GM12878 (cell line): ENCODE data around the gene NOL12. TPM values are rescaled to one million over a fixed set of nuclear protein-coding genes. Genes with fewer than 3 reads are reported as not detected.

ENCODE experiments used
- ATAC-seq: fragments of 200-7000 bp; cut with Tn5 transposase; 3 replicates; pipeline ENCODE4 v1.9.1; 2020; ENCODE audit warnings: mild to moderate bottlenecking, moderate library complexity
- BruUV-seq: library from RNA; stranded (reverse); fragments of 400-500 nt; replicated peaks from 2 replicates; lab custom pipeline; 2021; lab: Mats Ljungman, UMichigan
- CTCF ChIA-PET: fragments of 300-600 bp; sonication (Branson Sonifier 250); formaldehyde crosslinking; extraction: SDS; loops from one replicate; lab custom pipeline; 2021; ENCODE audit warnings: inconsistent platforms; lab: Yijun Ruan, JAX
- POLR2A ChIA-PET: fragments of 350-600 bp; formaldehyde crosslinking; extraction: SDS; loops from one replicate; lab custom pipeline; 2021; ENCODE audit warnings: inconsistent platforms; lab: Charles Lee
- RAD21 ChIA-PET: fragments of 300-600 bp; sonication (Branson Sonifier 250); formaldehyde crosslinking; loops from one replicate; lab custom pipeline; 2023; ENCODE audit warnings: antibody characterized with exemption; ENCODE audit not compliant: unreplicated experiment; lab: Charles Lee
- SMC1A ChIA-PET: fragments of 300-600 bp; sonication (Branson Sonifier 250); formaldehyde crosslinking; loops from one replicate; lab custom pipeline; 2023; ENCODE audit not compliant: unreplicated experiment, uncharacterized antibody; lab: Charles Lee
- DNase-seq: peaks from one replicate; pipeline ENCODE4 v3.0.0-alpha.2; 2011; ENCODE audit warnings: low read depth, low spot score
- FAIRE-seq: peaks from 3 replicates; lab custom pipeline; 2011; peaks lifted over from hg19 to GRCh38; lab: Jason Lieb, UNC
- H2AFZ ChIP-seq: 2 replicates; pipeline ENCODE4 v1.6.0; 2011; ENCODE audit warnings: low read depth, low read length, control low read depth; ENCODE audit not compliant: control insufficient read depth
- H3K27ac ChIP-seq: 2 replicates; pipeline ENCODE4 v1.5.1; 2011; ENCODE audit warnings: control low read depth; ENCODE audit not compliant: control insufficient read depth, insufficient read depth
- H3K27me3 ChIP-seq, 2 experiments: replicated peaks in 1 of 2; 2 replicates each; pipeline versions ENCODE4 v1.6.0 to v1.6.1; 2011; ENCODE audit warnings: low read length in 1 of 2; ENCODE audit not compliant: control insufficient read depth in 2 of 2, insufficient read depth in 2 of 2
- H3K36me3 ChIP-seq, 2 experiments: 2 replicates each; pipeline ENCODE4 v1.5.1; 2011; ENCODE audit warnings: low read length in 1 of 2; ENCODE audit not compliant: control insufficient read depth in 2 of 2, insufficient read depth in 2 of 2
- H3K4me1 ChIP-seq: 2 replicates; pipeline ENCODE4 v1.6.1; 2011; ENCODE audit warnings: mild to moderate bottlenecking, low read length, moderate library complexity, mixed read lengths; ENCODE audit not compliant: control insufficient read depth, insufficient read depth
- H3K4me2 ChIP-seq: 2 replicates; pipeline ENCODE4 v1.6.0; 2011; ENCODE audit warnings: control low read depth; ENCODE audit not compliant: control insufficient read depth, insufficient read depth
- H3K4me3 ChIP-seq: fragments of 200-600 bp; sonication (generic); 2 replicates; pipeline ENCODE4 v1.5.1; 2016
- H3K79me2 ChIP-seq: 2 replicates; pipeline ENCODE4 v1.6.0; 2011; ENCODE audit warnings: low read length; ENCODE audit not compliant: control insufficient read depth, insufficient read depth
- H3K9ac ChIP-seq: 2 replicates; pipeline ENCODE4 v1.8.0; 2011; ENCODE audit warnings: low read length, control low read depth, mixed read lengths; ENCODE audit not compliant: control insufficient read depth, insufficient read depth
- H3K9me3 ChIP-seq: replicated peaks from 3 replicates; pipeline ENCODE4 v1.5.1; 2011; ENCODE audit warnings: mild to moderate bottlenecking, low read length; ENCODE audit not compliant: control insufficient read depth, insufficient read depth
- H4K20me1 ChIP-seq: 2 replicates; pipeline ENCODE4 v1.6.0; 2011; ENCODE audit not compliant: control insufficient read depth, insufficient read depth
- CBX5 ChIP-seq: sonication (generic); IDR thresholded peaks from 2 replicates; pipeline ENCODE4 v1.6.1; 2016; ENCODE audit warnings: low read depth, moderate library complexity, mild to moderate bottlenecking, inconsistent platforms
- CHD1 ChIP-seq: IDR thresholded peaks from 2 replicates; pipeline ENCODE4 v1.6.1; 2012; ENCODE audit warnings: low read depth, low read length, improper control_type of control experiment
- CTCF ChIP-seq, 3 experiments: IDR thresholded peaks in 2 of 3; conservative IDR thresholded peaks in 1 of 3; 2 replicates each; pipeline ENCODE4 v1.5.1; 2011; ENCODE audit warnings: low read depth in 3 of 3, low read length in 3 of 3, mild to moderate bottlenecking in 3 of 3, control low read depth in 2 of 3, moderate library complexity in 2 of 3, inconsistent platforms in 1 of 3, mixed read lengths in 1 of 3; ENCODE audit not compliant: control insufficient read depth in 2 of 3, insufficient read depth in 1 of 3; ENCODE audit errors: extremely low read depth in 1 of 3
- ETV6 ChIP-seq, 2 experiments: fragments of 450-650 bp in 1 of 2; IDR thresholded peaks in 1 of 2; conservative IDR thresholded peaks in 1 of 2; 2 replicates each; pipeline ENCODE4 v1.6.1; 2014; ENCODE audit warnings: antibody characterized with exemption in 1 of 2, borderline replicate concordance in 1 of 2, low read depth in 1 of 2, mild to moderate bottlenecking in 1 of 2, moderate library complexity in 1 of 2
- HDGF ChIP-seq: fragments of 450-650 bp; IDR thresholded peaks from 2 replicates; pipeline ENCODE4 v1.6.1; 2016; ENCODE audit warnings: antibody characterized with exemption
- KLF5 ChIP-seq: fragments of 450-650 bp; IDR thresholded peaks from 2 replicates; pipeline ENCODE4 v1.6.1; 2014; ENCODE audit warnings: mild to moderate bottlenecking; ENCODE audit not compliant: partially characterized antibody
- MTA3 ChIP-seq: IDR thresholded peaks from 2 replicates; pipeline ENCODE4 v1.6.1; 2012; ENCODE audit warnings: low read length, inconsistent platforms, borderline replicate concordance
- MYB ChIP-seq: fragments of 150-350 bp; IDR thresholded peaks from 2 replicates; pipeline ENCODE4 v1.6.1; 2014; ENCODE audit warnings: mild to moderate bottlenecking, low read depth, low read length, borderline replicate concordance
- NR2C1 ChIP-seq: fragments of 450-650 bp; IDR thresholded peaks from 2 replicates; pipeline ENCODE4 v1.6.1; 2017; ENCODE audit warnings: antibody characterized with exemption, mild to moderate bottlenecking, moderate library complexity
- NR2F1 ChIP-seq: fragments of 450-650 bp; conservative IDR thresholded peaks from 2 replicates; pipeline ENCODE4 v1.6.1; 2017; ENCODE audit warnings: mild to moderate bottlenecking
- NRF1 ChIP-seq: conservative IDR thresholded peaks from 2 replicates; pipeline ENCODE4 v1.6.1; 2011; ENCODE audit warnings: mild to moderate bottlenecking, low read depth, low read length, improper control_type of control experiment
- PBX3 ChIP-seq: IDR thresholded peaks from 2 replicates; pipeline ENCODE4 v1.6.1; 2011; ENCODE audit warnings: mild to moderate bottlenecking, low read depth, low read length, moderate library complexity; ENCODE audit not compliant: insufficient replicate concordance
- POLR2AphosphoS5 ChIP-seq: IDR thresholded peaks from 2 replicates; pipeline ENCODE4 v1.6.1; 2011; ENCODE audit warnings: mild to moderate bottlenecking, low read length, inconsistent platforms
- SREBF1 ChIP-seq: IDR thresholded peaks from 2 replicates; pipeline ENCODE4 v1.6.1; 2012; ENCODE audit warnings: mild to moderate bottlenecking, low read length
- TBL1XR1 ChIP-seq: IDR thresholded peaks from 2 replicates; pipeline ENCODE4 v1.6.1; 2012; ENCODE audit warnings: low read depth, low read length, improper control_type of control experiment
- YY1 ChIP-seq: IDR thresholded peaks from 2 replicates; pipeline ENCODE4 v1.6.1; 2011; ENCODE audit warnings: low read depth, mild to moderate bottlenecking, low read length
- ZNF384 ChIP-seq: IDR thresholded peaks from 2 replicates; pipeline ENCODE4 v1.6.1; 2012; ENCODE audit warnings: low read depth, mild to moderate bottlenecking, low read length, improper control_type of control experiment, borderline replicate concordance
- WGBS: methylation state at CpG from one replicate; pipeline ENCODE4 v1.1.6; 2016; ENCODE audit warnings: low lambda C conversion rate; ENCODE audit not compliant: insufficient replicate concordance, insufficient coverage; ENCODE audit errors: missing lambda C conversion rate; 5-methylcytosine and 5-hydroxymethylcytosine counted together
- in situ Hi-C: fragments of 300-500 bp; cut with MboI; formaldehyde crosslinking; loops from 9 replicates; pipeline ENCODE4 v1.14.3; 2018; ENCODE audit warnings: mixed read lengths
- intact Hi-C: fragments of 100-400 bp; cut with micrococcal nuclease; formaldehyde crosslinking; loops from one replicate; pipeline ENCODE4 v1.14.2; 2022; ENCODE audit not compliant: unreplicated experiment
- polyA plus RNA-seq, 11 experiments: library from polyadenylated mRNA; depleted of rRNA in 4 of 11; unstranded in 6 of 11; stranded (reverse) in 5 of 11; fragments of >200 nt; fragmentation: Nextera tagmentation in 4 of 11; fragmentation: Illumina TruSeq in 1 of 11; extraction: Ambion mirVana in 4 of 11; extraction: Trizol in 1 of 11; gene quantifications; 1 replicate in 1 of 11; 2 replicates in 10 of 11; pipeline versions ENCODE4 v1.2.1 to v1.2.3, GENCODE V29; 2011 to 2016; ENCODE audit warnings: inconsistent platforms in 2 of 11, missing spikeins in 2 of 11, low read depth in 1 of 11
- total RNA-seq, 4 experiments: library from RNA; depleted of rRNA in 3 of 4; stranded (reverse); fragments of >200 nt in 3 of 4; fragmentation: Illumina TruSeq in 1 of 4; extraction: Trizol in 1 of 4; gene quantifications; 2 replicates each; pipeline versions ENCODE4 v1.2.1 to v1.2.3, GENCODE V29; 2013 to 2021
- TF ChIP-seq, protein P1 (sequence below): fragments of 450-650 bp; IDR thresholded peaks from 2 replicates; pipeline ENCODE4 v1.6.1; 2017; ENCODE audit warnings: mild to moderate bottlenecking, low read depth, inconsistent platforms; ENCODE audit not compliant: poor library complexity, severe bottlenecking

Gene NOL12
- total and polyA plus RNA-seq, 10 of the 15 experiments (the other 5 are each of a cell fraction or from before 2014, with no cell fraction given): 3.3 to 69.4 (median 41.1) TPM

GRCh38 chr22:37655252-37655563, 30.9 kb upstream of the NOL12 start:
- intact Hi-C loops: no loop called here
- SMC1A ChIA-PET: no interaction called here
- FAIRE-seq (no peak), DNase-seq (no peak), ATAC-seq (no peak)
- Histone ChIP-seq H3K4me3 (no peak overlapping the region), H3K9ac (no peak overlapping the region), H3K79me2 (peaks cover 17% of the 10 kb centered on the region), H2AFZ (no peak overlapping the region), H3K27me3 (no peaks in the 10 kb centered on the region), H4K20me1 (no peaks in the 10 kb centered on the region), H3K4me1 (no peaks in the 10 kb centered on the region; the same call in 1 of the 2 replicates), H3K9me3 (no peaks in the 10 kb centered on the region), H3K27ac (no peak overlapping the region), H3K36me3 (peaks cover 4 to 11% of the 10 kb centered on the region in 2 experiments; a peak in 3 of 4 replicates), H3K4me2 (no peak overlapping the region)
- no TSS peak for BruUV-seq
- 100% methylated on average over 4 of the region's 17 CpGs for WGBS
- POLR2A ChIA-PET: no interaction called here
- TF ChIP-seq SREBF1 (no peak), POLR2AphosphoS5 (no peak), TBL1XR1 (no peak), KLF5 (no peak), NRF1 (no peak), CBX5 (no peak), ETV6 (conservative IDR thresholded peaks at IDR 0.05 in 1 of 2, IDR thresholded peaks at IDR 0.05 in 1 of 2; ENCODE audit: borderline replicate concordance in 1 of 2, low read depth in 1 of 2) (no peak), YY1 (no peak), NR2F1 (no peak), PBX3 (no peak), ZNF384 (no peak), HDGF (no peak), CHD1 (no peak), MTA3 (no peak), MYB (no peak), NR2C1 (no peak), CTCF (IDR thresholded peaks at IDR 0.05 in 2 of 3, conservative IDR thresholded peaks at IDR 0.05 in 1 of 3; ENCODE audit: control insufficient read depth in 2 of 3, extremely low read depth in 1 of 3, insufficient read depth in 1 of 3, low read depth in 3 of 3, low read length in 3 of 3) (no peak)
- TF ChIP-seq, protein P1, sequence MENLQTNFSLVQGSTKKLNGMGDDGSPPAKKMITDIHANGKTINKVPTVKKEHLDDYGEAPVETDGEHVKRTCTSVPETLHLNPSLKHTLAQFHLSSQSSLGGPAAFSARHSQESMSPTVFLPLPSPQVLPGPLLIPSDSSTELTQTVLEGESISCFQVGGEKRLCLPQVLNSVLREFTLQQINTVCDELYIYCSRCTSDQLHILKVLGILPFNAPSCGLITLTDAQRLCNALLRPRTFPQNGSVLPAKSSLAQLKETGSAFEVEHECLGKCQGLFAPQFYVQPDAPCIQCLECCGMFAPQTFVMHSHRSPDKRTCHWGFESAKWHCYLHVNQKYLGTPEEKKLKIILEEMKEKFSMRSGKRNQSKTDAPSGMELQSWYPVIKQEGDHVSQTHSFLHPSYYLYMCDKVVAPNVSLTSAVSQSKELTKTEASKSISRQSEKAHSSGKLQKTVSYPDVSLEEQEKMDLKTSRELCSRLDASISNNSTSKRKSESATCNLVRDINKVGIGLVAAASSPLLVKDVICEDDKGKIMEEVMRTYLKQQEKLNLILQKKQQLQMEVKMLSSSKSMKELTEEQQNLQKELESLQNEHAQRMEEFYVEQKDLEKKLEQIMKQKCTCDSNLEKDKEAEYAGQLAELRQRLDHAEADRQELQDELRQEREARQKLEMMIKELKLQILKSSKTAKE: no peak
- CTCF ChIA-PET: interaction anchor here (10.3 kb wide), 1 partner anchor 15 kb away, joined by 261 read pairs; the partner anchor contains the start of gene SH3BP1
- in situ Hi-C loops: no loop called here
- RAD21 ChIA-PET: no interaction called here
